ENCODE data around the gene TPPP.

- no peak for TF ChIP-seq CTCF (IDR thresholded peaks at IDR 0.05; ENCODE audit: low read depth, low read length, poor library complexity, severe bottlenecking)
- TF ChIP-seq EZH2phosphoT487 (IDR thresholded peaks at IDR 0.05; ENCODE audit: borderline replicate concordance, low read length), result no peak
Measured at GRCh38 chr5:611731-612486, 81.2 kb downstream of the TPPP start, which contains the start of gene CEP72.

All from DOHH2 (cell line).